NCI-H2107 (cell line): ENCODE results near the gene OSBPL5.

Source experiments
- DNase-seq: peaks from one replicate; lab custom pipeline; 2025; lab: John Stamatoyannopoulos, UW

OSBPL5 gene

DNA sequence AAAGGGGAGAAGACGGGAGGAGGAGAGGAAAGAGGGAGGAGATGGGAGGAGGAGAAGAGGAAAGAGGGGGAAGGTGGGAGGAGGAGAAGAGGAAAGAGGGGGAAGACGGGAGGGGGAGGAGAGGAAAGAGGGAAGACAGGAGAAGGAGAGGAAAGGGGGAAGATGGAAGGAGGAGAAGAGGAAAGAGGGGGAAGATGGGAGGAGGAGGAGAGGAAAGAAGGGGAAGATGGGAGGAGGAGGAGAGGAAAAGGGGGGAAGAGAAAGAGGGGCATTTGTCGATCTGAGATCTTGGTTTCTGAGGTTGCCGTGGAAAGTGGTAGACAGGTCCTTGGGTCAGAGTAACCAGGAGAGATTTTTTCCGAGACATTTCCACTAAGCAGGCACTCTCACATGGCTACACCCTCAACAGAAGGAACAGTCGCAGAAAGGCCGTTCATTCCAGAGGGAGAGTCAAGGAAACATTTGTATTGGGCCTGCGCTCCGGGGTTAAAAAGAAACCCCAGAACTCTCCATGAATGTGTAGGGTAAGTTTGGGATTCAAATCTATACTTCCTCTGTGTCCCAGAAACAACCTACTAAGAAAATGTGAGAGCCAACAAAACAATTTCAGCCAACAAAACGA lies 68.1 kb downstream of the OSBPL5 start:
- no peak for DNase-seq

DNA sequence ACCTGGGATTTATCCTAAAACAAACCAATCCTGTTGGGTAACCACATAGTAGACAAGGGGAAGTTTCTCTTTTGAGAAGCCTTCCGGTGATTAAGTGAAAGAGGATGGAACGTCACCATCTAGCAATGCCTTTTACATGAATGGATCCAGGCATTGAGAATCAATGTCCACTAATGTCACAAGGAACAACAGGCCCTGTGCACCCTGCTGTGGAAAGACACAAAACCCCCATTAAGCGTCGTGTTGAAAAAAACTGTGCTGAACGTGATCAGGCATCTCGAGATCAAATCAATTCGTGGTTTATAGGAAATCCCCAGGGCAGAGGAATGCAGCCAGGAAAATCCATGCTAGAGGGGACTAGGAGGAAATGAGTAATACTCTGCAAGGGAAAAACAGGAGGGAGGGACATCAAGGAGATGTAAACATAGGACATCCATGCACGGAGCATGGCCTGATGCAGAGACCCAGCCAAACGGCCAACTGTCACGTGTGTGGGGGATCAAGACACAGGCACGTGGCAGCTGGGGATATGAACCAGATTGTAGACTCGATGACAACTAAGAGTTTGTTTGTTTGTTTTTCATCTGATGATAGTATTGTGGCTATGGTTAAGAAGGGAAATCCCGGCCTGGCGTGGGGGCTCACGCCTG lies 69.3 kb downstream of the OSBPL5 start:
- no peak for DNase-seq

DNA sequence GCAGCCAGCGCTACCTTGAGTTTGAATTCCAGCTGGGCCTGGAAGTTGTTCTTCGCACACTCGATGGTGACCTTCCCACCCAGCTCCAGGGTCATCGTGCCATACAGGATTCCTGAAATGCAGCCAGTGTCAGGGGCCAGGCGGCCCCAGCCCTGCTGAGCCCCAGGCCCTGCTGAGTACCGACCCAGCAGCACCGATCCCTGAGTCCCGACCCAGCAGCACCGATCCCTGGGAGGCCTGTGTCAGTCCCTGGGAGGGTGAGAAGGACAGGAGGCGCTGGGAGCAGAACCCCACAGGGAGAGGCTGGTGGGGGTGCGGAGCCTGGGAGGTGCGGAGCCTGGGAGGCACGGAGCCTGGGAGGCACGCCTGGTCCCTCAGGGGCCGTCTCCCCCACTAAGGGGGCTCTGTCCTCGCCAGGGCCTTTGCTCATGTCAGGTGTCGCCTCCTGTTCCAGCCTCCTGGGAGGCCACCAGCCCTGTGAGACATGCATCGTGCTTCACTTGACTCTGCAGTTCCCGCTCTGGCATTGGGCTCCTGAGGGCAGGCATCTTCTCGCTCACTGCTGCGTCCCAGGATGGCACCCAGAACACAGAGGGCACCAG lies 70.8 kb downstream of the OSBPL5 start:
- DNase-seq, result no peak

DNA sequence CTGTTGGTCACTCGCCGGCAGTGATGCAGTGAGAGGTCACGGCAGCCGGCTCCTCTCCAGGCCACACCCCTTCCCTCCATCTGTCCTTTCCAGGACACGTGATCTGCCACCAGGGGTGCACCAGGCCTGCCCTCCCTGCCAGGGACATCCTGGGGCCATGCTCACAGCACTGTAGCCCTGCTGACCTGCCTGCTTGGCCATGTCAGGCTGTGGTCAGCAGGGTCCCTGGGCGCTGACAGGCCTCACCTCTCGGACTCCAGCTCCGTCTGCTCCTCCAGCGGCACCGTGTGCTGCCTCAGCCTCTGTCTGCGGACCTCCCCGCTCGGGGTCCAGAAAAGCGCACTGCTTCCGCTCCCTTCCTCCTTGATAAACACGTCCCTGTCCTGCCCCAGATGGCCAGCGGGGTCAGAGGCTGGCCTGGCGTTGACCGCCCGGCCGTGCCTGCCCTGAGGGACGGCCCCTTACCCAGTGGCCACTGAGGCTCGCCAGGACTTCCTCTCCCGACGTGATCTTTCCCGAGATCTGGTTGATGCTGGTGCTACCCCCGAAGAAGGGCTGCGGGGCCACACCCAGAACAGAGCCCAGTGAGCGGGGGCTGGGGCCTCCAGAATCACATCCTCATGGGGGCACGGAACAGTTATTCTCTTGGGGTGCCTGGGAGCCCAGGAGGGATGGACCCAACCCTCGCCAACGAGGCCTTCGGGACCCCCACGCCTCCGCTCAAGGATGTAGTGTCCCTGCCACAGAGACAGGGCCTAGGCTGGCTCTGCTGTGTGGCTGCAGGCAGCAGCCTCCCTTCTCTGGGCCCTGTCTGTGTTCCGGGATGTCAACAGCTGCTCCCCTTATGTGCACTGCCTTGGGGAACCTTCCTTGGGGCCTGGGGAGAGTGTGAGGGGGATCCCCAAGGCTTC lies 71.6 kb downstream of the OSBPL5 start:
- no peak for DNase-seq

DNA sequence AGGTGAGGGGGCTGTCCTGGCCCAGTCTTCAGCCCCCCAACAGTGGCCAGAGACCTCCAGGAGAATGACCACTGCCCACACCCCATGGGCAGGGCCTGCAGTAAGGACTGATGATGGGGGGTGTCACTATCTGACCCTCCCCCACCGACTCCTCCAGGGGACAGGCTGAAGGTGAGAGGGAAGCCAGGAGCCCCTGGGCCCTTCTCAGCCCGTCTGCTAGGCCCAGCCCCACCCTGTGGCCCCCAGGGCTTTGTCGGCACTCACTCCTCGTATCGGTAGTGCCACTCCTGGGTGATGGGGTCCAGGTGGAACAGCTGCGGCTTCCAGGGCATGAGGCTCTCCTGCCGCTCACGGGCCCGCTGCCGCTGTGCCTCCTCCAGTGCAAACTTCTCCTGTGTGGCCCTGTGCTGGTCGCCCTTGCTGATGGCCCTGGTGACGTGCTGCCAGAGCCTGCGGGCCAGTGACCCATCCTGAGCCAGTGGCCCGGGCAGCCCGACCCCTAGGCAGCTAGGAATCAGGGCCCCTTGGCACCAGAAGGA lies 72.4 kb downstream of the OSBPL5 start:
- DNase-seq, result no peak

DNA sequence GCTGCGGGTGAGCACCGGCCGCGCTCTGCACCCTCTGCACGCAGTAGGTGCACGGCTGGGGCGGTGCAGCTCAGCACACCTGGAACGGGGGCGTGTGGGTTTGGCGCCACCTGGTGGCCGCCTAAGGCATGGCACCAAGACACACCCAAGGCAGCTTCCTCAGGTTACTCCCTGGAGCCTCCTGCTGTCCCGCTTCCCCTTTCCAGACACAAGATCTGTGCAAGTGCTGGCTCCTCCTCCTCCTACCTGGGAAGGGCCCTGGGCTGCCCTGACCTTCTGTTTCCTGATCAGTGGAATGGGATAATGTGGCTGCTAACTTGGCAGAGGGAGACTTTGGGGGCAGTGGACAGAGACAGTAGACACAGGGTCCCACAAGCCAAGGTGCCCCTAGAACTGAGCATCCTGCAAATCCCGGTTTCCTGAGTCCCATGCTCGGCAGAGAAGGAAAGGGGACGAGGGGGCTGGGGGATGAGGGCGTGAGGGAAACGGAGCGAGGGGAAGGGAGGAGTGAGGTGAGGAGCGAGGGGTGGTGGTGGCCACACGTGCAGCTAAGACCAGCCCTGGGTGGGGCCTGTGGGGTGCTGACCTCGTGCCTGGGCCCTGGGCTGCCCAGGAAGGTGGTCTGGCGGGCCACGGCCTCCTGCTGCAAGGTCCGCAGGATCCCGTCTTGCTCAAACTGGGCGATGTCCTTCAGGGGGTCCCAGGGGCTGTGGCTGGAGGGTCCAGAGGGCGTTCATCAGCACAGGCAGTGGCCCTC lies 73.1 kb downstream of the OSBPL5 start:
- peak; percentile 24 for DNase-seq

DNA sequence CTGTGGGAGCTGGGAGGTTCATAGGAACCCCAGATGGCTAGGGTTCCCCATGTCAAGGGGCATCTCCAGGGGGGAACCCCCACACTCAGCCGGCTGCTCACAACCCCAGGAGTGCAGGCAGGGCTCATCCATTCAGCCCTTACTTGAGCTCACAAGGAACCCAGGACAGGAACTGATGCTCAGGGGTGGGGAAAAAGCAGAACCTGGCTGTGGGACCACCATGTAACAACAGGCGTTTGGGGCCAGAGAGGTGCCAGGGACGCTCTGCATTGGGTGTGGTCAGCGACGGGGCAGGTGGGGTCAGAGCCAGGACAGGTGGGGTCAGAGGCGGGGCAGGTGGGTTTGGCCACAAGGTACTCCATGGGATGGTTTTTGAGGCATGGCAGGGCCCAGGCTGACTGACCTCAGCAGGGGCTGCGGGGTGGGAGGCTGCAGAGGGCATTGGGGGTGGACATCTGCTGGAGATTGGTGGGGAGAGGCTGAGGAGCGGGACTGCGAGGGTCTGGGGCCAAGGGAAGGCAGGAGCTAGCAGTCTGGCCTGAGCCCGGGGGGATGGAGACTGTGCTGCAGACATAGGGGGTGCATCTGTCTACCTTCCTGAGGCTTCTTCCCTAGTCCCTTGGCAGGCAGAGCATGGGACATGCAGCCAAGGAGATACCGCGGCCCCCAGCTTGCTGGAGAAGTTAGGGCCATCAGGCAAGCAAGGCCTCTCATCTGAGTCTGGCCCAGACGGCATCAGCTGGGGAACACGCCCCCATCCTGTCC lies 73.8 kb downstream of the OSBPL5 start:
- DNase-seq, result no peak

DNA sequence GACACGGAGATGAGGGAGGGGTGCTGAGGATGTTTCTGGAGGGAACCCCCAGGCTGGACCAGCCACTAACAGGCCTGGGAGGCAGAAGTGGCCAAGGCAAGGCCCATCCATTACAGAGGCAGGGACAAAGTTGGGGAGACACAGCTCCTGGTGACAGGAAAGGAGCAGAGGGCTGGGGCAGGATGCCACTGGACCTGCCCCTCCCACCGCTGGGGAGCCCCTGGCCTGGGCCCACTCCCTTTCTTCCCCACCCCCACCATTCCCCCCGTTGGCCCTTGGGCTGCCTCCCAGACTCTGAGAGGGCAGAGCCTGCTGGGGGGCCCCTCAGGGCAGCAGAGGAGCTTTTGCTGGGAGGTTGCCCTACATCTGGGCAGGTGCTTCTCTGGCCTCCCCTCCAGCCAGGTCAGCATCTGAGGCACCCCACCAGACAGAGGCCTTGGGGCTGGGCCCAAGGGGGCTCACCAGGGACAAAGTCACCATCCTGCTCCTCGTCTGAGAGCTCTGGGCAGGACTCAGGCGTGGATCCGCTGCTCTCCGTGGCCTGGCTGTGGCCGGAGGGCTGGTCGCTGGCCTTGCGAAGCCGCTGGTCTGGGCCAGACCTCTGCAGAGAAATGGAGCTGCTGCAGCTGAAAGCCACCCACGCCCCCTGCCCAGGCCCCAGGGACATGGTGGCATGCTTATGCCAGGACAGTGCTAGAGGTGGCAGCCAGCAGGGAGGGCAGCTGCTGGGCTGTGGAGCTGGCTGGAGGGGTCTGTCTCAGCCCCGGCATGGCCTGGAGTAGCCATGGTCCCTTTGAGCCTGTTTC lies 74.8 kb downstream of the OSBPL5 start:
- DNase-seq, result no peak

DNA sequence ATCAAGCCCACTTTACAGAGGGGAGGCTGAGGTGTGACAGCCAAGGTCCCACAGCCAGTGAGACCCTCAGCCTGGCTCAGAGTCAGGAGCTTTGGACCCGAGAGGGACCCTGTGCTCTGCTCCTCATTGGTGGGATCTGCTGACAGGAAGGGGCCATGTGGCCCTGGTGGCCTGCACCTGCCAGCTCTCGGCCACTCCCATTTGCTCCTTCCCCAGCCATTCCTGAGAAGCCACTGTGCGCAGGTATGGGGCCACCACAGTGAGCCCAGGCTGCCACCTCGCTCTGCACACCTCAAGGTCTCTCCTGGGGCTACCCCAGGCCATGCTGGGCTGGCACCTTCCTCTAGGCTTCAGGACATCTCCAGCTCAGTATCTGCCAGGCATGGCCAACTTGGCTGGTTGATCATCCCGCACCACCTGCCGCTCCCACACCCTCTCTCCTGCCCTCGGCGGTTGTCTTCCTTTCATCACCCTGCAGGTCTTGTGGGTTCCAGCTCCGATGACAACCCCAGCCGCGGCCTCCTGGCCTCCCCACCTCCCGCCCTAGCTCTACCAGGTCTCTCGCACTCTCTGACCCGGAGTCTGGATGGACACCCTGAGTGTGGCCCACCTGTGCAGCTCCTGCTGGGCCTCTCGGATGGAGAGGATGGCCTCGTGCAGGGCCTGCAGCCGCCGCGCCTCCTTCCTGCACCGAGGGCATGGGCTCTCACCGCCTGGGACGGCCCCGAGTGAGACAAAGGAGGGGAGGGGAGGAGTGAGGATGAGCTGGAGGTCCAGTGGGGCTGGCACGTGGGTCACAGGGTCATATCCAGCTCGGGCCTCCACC lies 75.7 kb downstream of the OSBPL5 start:
- DNase-seq, result no peak

DNA sequence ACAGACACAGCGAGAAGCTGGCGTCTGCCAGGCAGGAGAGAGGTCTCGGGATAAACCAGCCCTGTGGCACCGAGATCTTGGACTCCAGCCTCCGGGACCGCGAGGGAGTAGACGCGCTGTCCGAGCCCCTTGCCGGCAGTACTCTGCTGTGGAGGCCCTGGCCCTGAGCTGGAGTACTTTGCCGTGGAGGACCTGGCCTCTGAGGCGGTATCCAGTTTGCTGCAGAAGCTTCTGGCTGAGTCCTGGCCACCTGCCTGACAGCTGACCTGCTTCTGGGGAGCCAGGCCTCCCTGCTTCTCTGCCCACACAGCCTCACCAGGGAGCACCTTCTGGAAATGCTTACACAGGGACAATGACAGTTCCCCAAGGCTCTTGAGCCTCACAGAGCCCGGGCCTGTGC lies 76.3 kb downstream of the OSBPL5 start:
- DNase-seq, result no peak

DNA sequence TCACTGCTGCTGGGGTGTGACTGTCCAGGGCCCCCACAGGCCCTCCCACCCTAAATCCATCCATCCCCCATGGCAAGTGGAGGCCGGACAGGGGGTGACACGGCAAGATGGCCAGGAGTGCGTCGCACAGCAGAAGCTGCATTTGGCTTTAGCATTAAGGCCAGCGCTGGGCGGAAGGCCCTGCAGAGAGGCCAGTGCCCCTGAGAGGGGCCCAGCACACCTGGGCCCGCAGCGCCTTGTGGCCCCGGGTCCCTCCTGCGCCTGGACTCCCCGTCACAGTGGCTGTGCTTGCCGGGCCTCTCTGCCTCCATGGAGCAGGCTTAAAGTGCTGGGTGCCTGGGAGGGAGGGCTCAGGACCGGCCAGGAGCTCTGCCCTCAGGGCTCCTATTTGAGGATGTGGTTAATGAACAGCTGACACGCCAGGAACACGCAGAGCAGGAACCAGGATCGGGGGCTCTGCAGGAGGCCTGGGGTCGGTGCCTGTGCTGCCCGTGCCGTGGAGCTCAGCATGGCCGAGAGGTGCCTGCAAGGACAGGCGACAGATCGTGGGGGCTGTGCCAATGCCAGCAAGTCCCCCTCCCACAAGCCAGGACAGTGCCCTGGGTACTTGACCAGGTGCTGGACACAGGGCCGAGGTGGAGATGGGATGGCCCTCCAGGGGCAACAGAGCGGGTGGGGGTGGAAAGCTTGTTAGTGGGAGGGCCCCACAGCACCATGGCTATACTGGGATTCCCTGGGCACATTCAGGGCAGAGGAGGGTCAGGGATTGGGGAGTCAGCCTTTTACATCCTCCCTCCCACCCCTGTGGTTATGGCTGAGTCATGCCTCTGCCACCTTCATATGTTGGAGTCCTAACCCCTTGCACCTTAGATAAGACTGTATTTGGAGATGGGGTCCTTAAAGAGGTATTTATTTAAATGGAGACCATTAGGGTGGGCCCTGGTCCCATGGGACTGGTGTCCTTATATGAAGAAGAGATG lies 77.0 kb downstream of the OSBPL5 start:
- no peak for DNase-seq

DNA sequence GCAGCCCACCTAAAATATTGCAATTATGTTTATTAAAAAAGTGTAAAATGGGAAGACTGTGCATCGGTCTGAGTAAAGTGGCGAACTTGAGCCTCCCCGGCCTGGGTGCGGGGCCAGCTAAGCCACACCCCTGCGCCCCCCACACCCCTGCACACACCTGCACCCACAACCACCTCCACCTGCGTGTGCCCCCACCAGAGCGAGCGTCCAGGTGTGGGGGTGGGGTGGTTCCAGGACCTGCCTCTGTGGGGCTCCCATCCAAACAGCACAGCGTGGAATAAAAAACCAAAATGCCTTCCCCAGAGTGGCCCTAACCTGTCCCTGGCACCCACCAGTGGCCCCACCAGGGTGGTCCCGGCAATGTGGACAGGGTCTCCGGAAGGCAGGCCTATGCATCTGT lies 77.7 kb downstream of the OSBPL5 start:
- DNase-seq, result no peak

DNA sequence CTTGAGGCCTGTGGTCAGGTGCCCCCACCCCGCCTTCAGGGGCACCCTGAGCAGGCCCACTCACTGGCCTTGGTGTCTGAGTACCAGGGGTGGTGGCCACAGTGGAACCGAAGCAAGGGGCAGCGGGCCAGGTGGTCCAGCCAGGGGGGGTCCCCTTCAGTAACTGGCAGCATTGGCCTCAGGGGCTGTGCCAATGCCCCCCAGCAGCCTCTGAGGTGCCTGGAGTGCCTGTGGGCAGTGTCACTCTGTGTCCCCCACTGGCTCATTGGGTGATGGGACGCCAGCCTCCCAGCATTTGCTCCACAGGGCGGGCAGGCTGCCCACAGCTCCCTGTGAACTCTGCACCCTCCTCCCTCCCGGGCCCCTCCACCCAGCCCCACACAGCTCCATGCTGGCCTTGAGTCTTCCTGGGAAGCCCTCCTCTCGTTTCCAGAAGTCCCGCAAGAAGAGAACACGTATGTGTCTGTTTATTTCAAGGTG lies 78.4 kb downstream of the OSBPL5 start:
- DNase-seq, result no peak

DNA sequence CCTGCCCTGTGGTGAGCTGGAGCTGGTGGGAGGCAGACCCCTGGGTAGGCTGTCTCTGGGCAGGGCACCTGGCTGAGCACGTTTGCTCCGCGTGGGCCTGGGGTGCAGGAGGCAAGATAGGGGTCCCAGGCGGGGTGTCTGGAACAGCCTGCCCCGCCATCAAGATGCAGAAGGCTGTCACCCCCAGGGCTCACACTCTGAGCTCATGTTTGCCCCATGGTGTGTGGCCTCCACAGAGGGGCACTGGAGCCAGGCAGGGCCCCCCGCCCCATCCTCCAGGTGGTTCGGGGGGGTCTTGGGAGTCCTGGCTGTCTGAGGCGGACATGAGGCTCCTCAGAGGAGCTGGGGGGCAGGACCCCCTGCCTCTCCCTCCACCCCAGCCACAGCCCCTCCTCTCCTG lies 79.0 kb downstream of the OSBPL5 start:
- no peak for DNase-seq

DNA sequence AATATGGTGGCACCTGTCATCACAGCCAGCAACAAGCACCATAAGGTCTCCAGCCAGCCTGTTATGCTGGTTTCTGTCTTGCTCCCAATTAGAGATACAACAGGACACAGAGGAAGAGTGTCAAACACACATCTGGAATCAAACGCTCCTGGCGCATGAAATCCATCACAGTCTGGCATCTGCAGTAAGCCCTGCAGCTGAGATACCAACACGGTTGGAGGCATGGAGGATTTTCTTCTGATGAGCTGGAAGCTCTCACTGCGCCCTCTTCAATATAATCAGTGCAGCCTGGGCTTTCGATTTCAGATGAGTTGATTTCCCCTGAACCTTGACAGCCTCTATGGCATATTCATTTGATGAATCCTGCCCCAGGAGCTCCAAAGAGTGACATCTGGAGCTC lies 80.1 kb downstream of the OSBPL5 start:
- DNase-seq, result no peak

DNA sequence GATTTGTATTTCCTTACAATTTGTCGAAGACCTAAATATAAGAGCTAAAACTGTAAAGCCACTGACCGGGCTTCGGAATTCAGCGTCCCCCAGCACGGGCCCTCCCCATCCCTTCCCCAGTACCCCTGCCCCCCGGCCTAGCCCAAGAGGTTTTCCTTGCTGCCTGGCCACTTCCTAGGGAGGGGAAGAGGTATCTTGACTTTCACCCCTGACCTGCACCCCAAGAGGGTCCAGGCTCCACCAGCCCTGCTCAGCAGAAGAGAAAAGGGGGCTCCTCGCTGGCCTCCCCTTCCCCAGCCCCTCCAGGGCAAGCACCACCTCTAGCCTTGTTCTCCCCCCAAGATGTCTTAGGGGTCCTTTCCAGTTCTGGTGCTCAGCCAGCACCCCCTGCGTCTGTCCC lies 81.8 kb downstream of the OSBPL5 start:
- DNase-seq, result no peak

DNA sequence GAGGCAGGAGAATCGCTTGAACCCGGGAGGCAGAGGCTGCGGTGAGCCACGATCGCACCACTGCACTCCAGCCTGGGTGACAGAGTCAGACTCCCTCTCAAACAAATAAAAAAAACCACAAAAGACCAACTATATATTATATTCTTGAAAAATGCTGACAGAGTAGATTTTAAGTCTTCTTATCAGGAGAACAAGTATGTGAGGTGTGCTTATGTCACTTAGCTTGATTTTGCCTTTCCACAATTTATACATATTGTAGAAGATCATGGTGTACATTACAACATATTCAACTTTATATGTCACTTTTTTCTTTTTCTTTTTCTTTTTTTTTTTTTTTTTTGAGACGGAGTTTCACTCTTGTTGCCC lies 83.7 kb downstream of the OSBPL5 start:
- DNase-seq, result no peak
